Neural progenitor cell (in vitro differentiated cells): ENCODE results near the gene SNAP25. TPM values are rescaled to one million over a fixed set of nuclear protein-coding genes. Genes with fewer than 3 reads are reported as not detected.

Experiments used
- DNase-seq: peaks from one replicate; pipeline ENCODE4 v3.0.0-alpha.2; 2016; ENCODE audit warnings: low spot score
- H2AFZ ChIP-seq: fragments of 200-600 bp; sonication (generic); replicated peaks from 2 replicates; pipeline ENCODE4 v1.6.1; 2016; ENCODE audit warnings: antibody characterized with exemption
- H3F3A ChIP-seq: fragments of 200-600 bp; sonication (generic); 2 replicates; pipeline ENCODE4 v1.6.1; 2016; ENCODE audit warnings: antibody characterized with exemption, low read depth
- H3K27ac ChIP-seq: fragments of 200-600 bp; sonication (generic); 2 replicates; pipeline ENCODE4 v1.5.1; 2016; ENCODE audit warnings: mild to moderate bottlenecking
- H3K27me3 ChIP-seq: fragments of 200-600 bp; sonication (generic); 2 replicates; pipeline ENCODE4 v1.6.1; 2016; ENCODE audit warnings: mild to moderate bottlenecking, moderate library complexity
- H3K36me3 ChIP-seq: fragments of 200-600 bp; sonication (generic); 2 replicates; pipeline ENCODE4 v1.5.1; 2016
- H3K4me1 ChIP-seq: fragments of 200-600 bp; sonication (generic); 2 replicates; pipeline ENCODE4 v1.6.1; 2016; ENCODE audit warnings: mixed run types
- H3K4me2 ChIP-seq: fragments of 200-600 bp; sonication (generic); 2 replicates; pipeline ENCODE4 v1.6.1; 2016
- H3K4me3 ChIP-seq: fragments of 200-600 bp; sonication (generic); 2 replicates; pipeline ENCODE4 v1.5.1; 2016
- H3K79me2 ChIP-seq: fragments of 200-600 bp; sonication (generic); 2 replicates; pipeline ENCODE4 v1.6.1; 2016; ENCODE audit warnings: low read depth
- H3K9ac ChIP-seq: fragments of 200-600 bp; sonication (generic); 2 replicates; pipeline ENCODE4 v1.6.1; 2016
- H3K9me3 ChIP-seq: fragments of 200-600 bp; sonication (generic); 2 replicates; pipeline ENCODE4 v1.5.1; 2016; ENCODE audit warnings: low read depth
- H4K20me1 ChIP-seq: fragments of 200-600 bp; sonication (generic); 2 replicates; pipeline ENCODE4 v1.6.1; 2016; ENCODE audit warnings: low read depth
- H3K27ac Mint-ChIP-seq: 3 replicates; pipeline ENCODE4 v1.8.0; 2021; ENCODE audit warnings: mixed read lengths
- H3K27me3 Mint-ChIP-seq: 2 replicates; pipeline ENCODE4 v1.8.0; 2022; ENCODE audit warnings: low read depth, mild to moderate bottlenecking, inconsistent platforms, moderate library complexity, mixed read lengths; ENCODE audit not compliant: insufficient read depth
- H3K36me3 Mint-ChIP-seq: 3 replicates; pipeline ENCODE4 v1.8.0; 2021; ENCODE audit warnings: mixed read lengths
- H3K4me1 Mint-ChIP-seq: 3 replicates; pipeline ENCODE4 v1.8.0; 2021; ENCODE audit warnings: mixed read lengths
- H3K4me3 Mint-ChIP-seq: 3 replicates; pipeline ENCODE4 v1.8.0; 2021; ENCODE audit warnings: mild to moderate bottlenecking, moderate library complexity, mixed read lengths
- H3K9me3 Mint-ChIP-seq: 3 replicates; pipeline ENCODE4 v1.8.0; 2020; ENCODE audit warnings: mixed read lengths
- CTCF ChIP-seq: fragments of 200-600 bp; sonication (generic); IDR thresholded peaks from 2 replicates; pipeline ENCODE4 v1.5.1; 2017; ENCODE audit warnings: antibody characterized with exemption, mild to moderate bottlenecking
- EZH2 ChIP-seq: fragments of 200-600 bp; sonication (generic); IDR thresholded peaks from 2 replicates; pipeline ENCODE4 v1.6.1; 2017; ENCODE audit warnings: antibody characterized with exemption, mild to moderate bottlenecking, moderate library complexity
- EZH2phosphoT487 ChIP-seq: fragments of 200-600 bp; sonication (generic); IDR thresholded peaks from 2 replicates; pipeline ENCODE4 v1.6.1; 2017; ENCODE audit warnings: antibody characterized with exemption
- small RNA-seq: library from RNA; depleted of rRNA; stranded (forward); fragments of <200 nt; gene quantifications from one replicate; pipeline ENCODE3, GENCODE V24; 2015
- total RNA-seq: library from RNA; depleted of rRNA; stranded (reverse); fragments of >200 nt; gene quantifications from 2 replicates; pipeline ENCODE4 v1.2.3, GENCODE V29; 2015; ENCODE audit warnings: low replicate concordance

Gene SNAP25
- total RNA-seq, 1 donor from 2014 or later: not detected

GRCh38 chr20:10352934-10353824 is 134.5 kb downstream of the SNAP25 start:
- Histone ChIP-seq H3K27me3 (no peaks in the 10 kb centered on the region), H3K4me1 (peaks cover 17% of the 10 kb centered on the region), H3F3A (peaks cover 12% of the 10 kb centered on the region), H3K9ac (no peak overlapping the region), H2AFZ (no peak overlapping the region), H4K20me1 (no peaks in the 10 kb centered on the region), H3K27ac (no peak overlapping the region), H3K4me2 (peak overlapping the region; percentile 31), H3K79me2 (no peaks in the 10 kb centered on the region), H3K4me3 (no peak overlapping the region), H3K36me3 (no peaks in the 10 kb centered on the region), H3K9me3 (no peaks in the 10 kb centered on the region)
- TF ChIP-seq EZH2: no peak
- no peak for TF ChIP-seq CTCF
- no peak for TF ChIP-seq EZH2phosphoT487
- no peak overlapping the region for H3K27ac Mint-ChIP-seq
- H3K4me3 Mint-ChIP-seq: no peak overlapping the region
- no peaks in the 10 kb centered on the region for H3K9me3 Mint-ChIP-seq
- DNase-seq: peak; percentile 19
- peaks cover 3% of the 10 kb centered on the region for H3K27me3 Mint-ChIP-seq
- H3K36me3 Mint-ChIP-seq: no peaks in the 10 kb centered on the region
- H3K4me1 Mint-ChIP-seq: peaks cover 15% of the 10 kb centered on the region

- Histone ChIP-seq H2AFZ (no peak overlapping the region), H3F3A (peaks cover 12% of the 10 kb centered on the region), H4K20me1 (no peaks in the 10 kb centered on the region), H3K27me3 (no peaks in the 10 kb centered on the region), H3K79me2 (no peaks in the 10 kb centered on the region), H3K9me3 (no peaks in the 10 kb centered on the region), H3K4me1 (peaks cover 17% of the 10 kb centered on the region), H3K4me3 (no peak overlapping the region), H3K36me3 (no peaks in the 10 kb centered on the region), H3K4me2 (no peak overlapping the region), H3K9ac (no peak overlapping the region), H3K27ac (no peak overlapping the region)
- TF ChIP-seq CTCF (no peak), EZH2 (no peak), EZH2phosphoT487 (no peak)
- Mint-ChIP-seq H3K4me3 (no peak overlapping the region), H3K9me3 (no peaks in the 10 kb centered on the region), H3K27ac (no peak overlapping the region), H3K4me1 (peaks cover 15% of the 10 kb centered on the region), H3K27me3 (no peaks in the 10 kb centered on the region), H3K36me3 (no peaks in the 10 kb centered on the region)
- no peak for DNase-seq
Measured at GRCh38 chr20:10356628-10357027, 138.0 kb downstream of the SNAP25 start.

Small RNA genes lying within 50 kb of the gene (small RNA-seq; reads per million reads assigned to genes)
- gene HIGD1AP15: not detected

Other genes with a start within 250 kb of the SNAP25 start
- gene ANKEF1, start 183.8 kb upstream of the SNAP25 start, total RNA-seq: 4.2 and 8.3 TPM in 2 replicates
- gene MKKS, start 215.4 kb downstream of the SNAP25 start, total RNA-seq: 23.9 and 36.3 TPM in 2 replicates
- 7.7 and 9.5 TPM in 2 replicates for gene SLX4IP, start 216.5 kb downstream of the SNAP25 start, total RNA-seq